HEK293 (cell line): ENCODE results near the gene MSANTD4.

Source experiments
- CTCF ChIA-PET: fragments of 350-600 bp; formaldehyde crosslinking; extraction: SDS; loops from one replicate; lab custom pipeline; 2021; ENCODE audit warnings: antibody characterized with exemption; lab: Yijun Ruan, JAX
- POLR2A ChIA-PET: fragments of 300-600 bp; formaldehyde crosslinking; extraction: SDS; loops from one replicate; lab custom pipeline; 2020; ENCODE audit warnings: antibody characterized with exemption, inconsistent platforms; lab: Yijun Ruan, JAX
- H3K27ac ChIP-seq: fragments of 200-500 bp; sonication (Bioruptor generic); 2 replicates; pipeline ENCODE4 v1.5.1; 2014; ENCODE audit warnings: low read depth, low read length, control low read depth, inconsistent platforms; ENCODE audit errors: extremely low read depth
- H3K36me3 ChIP-seq, 2 experiments: fragments of 200-500 bp in 1 of 2; sonication (Bioruptor generic) in 1 of 2; 1 replicate in 1 of 2; 2 replicates in 1 of 2; pipeline ENCODE4 v1.5.1; 2014 to 2017; ENCODE audit warnings: inconsistent platforms in 2 of 2, low read length in 2 of 2; ENCODE audit not compliant: control insufficient read depth in 2 of 2, insufficient read depth in 1 of 2
- H3K4me1 ChIP-seq: fragments of 200-500 bp; sonication (Bioruptor generic); 2 replicates; pipeline ENCODE4 v1.5.1; 2014; ENCODE audit warnings: mild to moderate bottlenecking, low read length, inconsistent platforms; ENCODE audit not compliant: control insufficient read depth, insufficient read depth
- H3K4me3 ChIP-seq: 2 replicates; pipeline ENCODE4 v1.5.1; 2011; ENCODE audit warnings: low read depth, mild to moderate bottlenecking, control low read depth, low read length, moderate library complexity
- H3K9me3 ChIP-seq: fragments of 200-500 bp; sonication (Bioruptor generic); 2 replicates; pipeline ENCODE4 v1.5.1; 2014; ENCODE audit warnings: low read depth, low read length, inconsistent platforms; ENCODE audit not compliant: control insufficient read depth, insufficient read depth
- FEZF1 ChIP-seq: fragments of 450-650 bp; formaldehyde crosslinking; IDR thresholded peaks from 2 replicates; pipeline ENCODE4 v1.5.1; 2016; ENCODE audit warnings: missing biosample characterization, missing genetic modification characterization
- HOXC10 ChIP-seq: sonication (generic); formaldehyde crosslinking; IDR thresholded peaks from 2 replicates; pipeline ENCODE4 v1.8.1; 2023; ENCODE audit warnings: mild to moderate bottlenecking, missing genetic modification reagents
- SP7 ChIP-seq: fragments of 450-650 bp; formaldehyde crosslinking; IDR thresholded peaks from 2 replicates; pipeline ENCODE4 v1.5.1; 2016; ENCODE audit warnings: missing biosample characterization, missing genetic modification characterization
- WT1 ChIP-seq: fragments of 450-650 bp; formaldehyde crosslinking; IDR thresholded peaks from 2 replicates; pipeline ENCODE4 v1.5.1; 2016; ENCODE audit warnings: missing biosample characterization, missing genetic modification characterization
- ZBTB1 ChIP-seq: fragments of 450-650 bp; formaldehyde crosslinking; IDR thresholded peaks from 2 replicates; pipeline ENCODE4 v1.5.1; 2016; ENCODE audit warnings: missing biosample characterization, missing genetic modification characterization
- ZBTB21 ChIP-seq: fragments of 450-650 bp; formaldehyde crosslinking; IDR thresholded peaks from 2 replicates; pipeline ENCODE4 v1.5.1; 2017; ENCODE audit warnings: missing biosample characterization, missing genetic modification characterization
- ZBTB8A ChIP-seq: fragments of 450-650 bp; formaldehyde crosslinking; IDR thresholded peaks from 2 replicates; pipeline ENCODE4 v1.5.1; 2016; ENCODE audit warnings: missing biosample characterization, missing genetic modification characterization
- ZEB2 ChIP-seq: fragments of 450-650 bp; formaldehyde crosslinking; IDR thresholded peaks from 2 replicates; pipeline ENCODE4 v1.5.1; 2016; ENCODE audit warnings: missing biosample characterization, missing genetic modification characterization
- ZFP37 ChIP-seq: fragments of 450-650 bp; formaldehyde crosslinking; IDR thresholded peaks from 2 replicates; pipeline ENCODE4 v1.5.1; 2016; ENCODE audit warnings: missing biosample characterization, missing genetic modification characterization
- ZNF16 ChIP-seq: fragments of 450-650 bp; formaldehyde crosslinking; IDR thresholded peaks from 2 replicates; pipeline ENCODE4 v1.5.1; 2016; ENCODE audit warnings: low read depth, missing biosample characterization, missing genetic modification characterization
- ZNF19 ChIP-seq: fragments of 450-650 bp; formaldehyde crosslinking; IDR thresholded peaks from 2 replicates; pipeline ENCODE4; 2016; ENCODE audit warnings: missing biosample characterization, missing genetic modification characterization, low read depth
- ZNF239 ChIP-seq: fragments of 450-650 bp; formaldehyde crosslinking; IDR thresholded peaks from 2 replicates; pipeline ENCODE4 v1.5.1; 2016; ENCODE audit warnings: missing biosample characterization, missing genetic modification characterization
- ZNF266 ChIP-seq: fragments of 450-650 bp; formaldehyde crosslinking; IDR thresholded peaks from 2 replicates; pipeline ENCODE4 v1.5.1; 2016; ENCODE audit warnings: missing biosample characterization, missing genetic modification characterization, low read depth
- ZNF302 ChIP-seq: fragments of 450-650 bp; formaldehyde crosslinking; IDR thresholded peaks from 2 replicates; pipeline ENCODE4 v1.5.1; 2016; ENCODE audit warnings: missing biosample characterization, missing genetic modification characterization, low read depth
- ZNF335 ChIP-seq: fragments of 450-650 bp; formaldehyde crosslinking; conservative IDR thresholded peaks from 2 replicates; pipeline ENCODE4 v1.5.1; 2016; ENCODE audit warnings: missing biosample characterization, missing genetic modification characterization
- ZNF366 ChIP-seq: fragments of 450-650 bp; formaldehyde crosslinking; conservative IDR thresholded peaks from 2 replicates; pipeline ENCODE4 v1.5.1; 2016; ENCODE audit warnings: missing biosample characterization, missing genetic modification characterization
- ZNF433 ChIP-seq: fragments of 450-650 bp; formaldehyde crosslinking; IDR thresholded peaks from 2 replicates; pipeline ENCODE4 v1.5.1; 2016; ENCODE audit warnings: missing biosample characterization, missing genetic modification characterization, low read depth
- ZNF501 ChIP-seq: fragments of 450-650 bp; formaldehyde crosslinking; IDR thresholded peaks from 2 replicates; pipeline ENCODE4 v1.5.1; 2016; ENCODE audit warnings: missing biosample characterization, missing genetic modification characterization
- ZNF629 ChIP-seq: fragments of 450-650 bp; formaldehyde crosslinking; IDR thresholded peaks from 2 replicates; pipeline ENCODE4 v1.5.1; 2017; ENCODE audit warnings: missing biosample characterization, missing genetic modification characterization
- ZNF747 ChIP-seq: fragments of 450-650 bp; formaldehyde crosslinking; IDR thresholded peaks from 2 replicates; pipeline ENCODE4 v1.5.1; 2016; ENCODE audit warnings: missing biosample characterization, missing genetic modification characterization
- TF ChIP-seq, protein P1 (sequence below): fragments of 450-650 bp; formaldehyde crosslinking; IDR thresholded peaks from 2 replicates; pipeline ENCODE4 v1.5.1; 2016; ENCODE audit warnings: missing biosample characterization, missing genetic modification characterization
- TF ChIP-seq, protein P2 (sequence below): fragments of 450-650 bp; formaldehyde crosslinking; IDR thresholded peaks from 2 replicates; pipeline ENCODE4 v1.5.1; 2016; ENCODE audit warnings: missing biosample characterization, missing genetic modification characterization
- TF ChIP-seq, protein P3 (sequence below): fragments of 450-650 bp; formaldehyde crosslinking; IDR thresholded peaks from 2 replicates; pipeline ENCODE4 v1.5.1; 2016; ENCODE audit warnings: missing biosample characterization, missing genetic modification characterization
- TF ChIP-seq, protein P4 (sequence below): fragments of 450-650 bp; formaldehyde crosslinking; IDR thresholded peaks from 2 replicates; pipeline ENCODE4 v1.5.1; 2016; ENCODE audit warnings: missing biosample characterization, missing genetic modification characterization, low read depth

MSANTD4 gene

DNA sequence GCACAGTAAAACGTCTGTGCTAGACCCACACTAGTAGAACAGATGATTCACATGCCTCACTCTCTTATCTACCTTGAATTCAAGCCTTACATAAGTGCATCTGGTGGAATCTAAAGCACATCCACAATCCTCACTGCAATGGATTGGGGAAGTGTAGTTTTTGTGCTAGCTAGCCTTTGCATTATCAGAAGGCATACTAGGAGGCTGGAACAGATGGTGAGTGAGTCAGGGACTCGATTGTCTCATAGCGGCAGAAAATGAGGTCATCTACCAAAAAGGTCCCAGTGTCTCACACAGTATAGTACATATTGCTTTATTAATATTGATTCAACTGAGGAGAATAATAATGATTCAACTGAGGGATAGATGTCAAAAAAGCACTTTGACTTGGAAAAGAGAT lies 9.3 kb downstream of the MSANTD4 start:
- CTCF ChIA-PET = no interaction called here
- TF ChIP-seq, protein P1, sequence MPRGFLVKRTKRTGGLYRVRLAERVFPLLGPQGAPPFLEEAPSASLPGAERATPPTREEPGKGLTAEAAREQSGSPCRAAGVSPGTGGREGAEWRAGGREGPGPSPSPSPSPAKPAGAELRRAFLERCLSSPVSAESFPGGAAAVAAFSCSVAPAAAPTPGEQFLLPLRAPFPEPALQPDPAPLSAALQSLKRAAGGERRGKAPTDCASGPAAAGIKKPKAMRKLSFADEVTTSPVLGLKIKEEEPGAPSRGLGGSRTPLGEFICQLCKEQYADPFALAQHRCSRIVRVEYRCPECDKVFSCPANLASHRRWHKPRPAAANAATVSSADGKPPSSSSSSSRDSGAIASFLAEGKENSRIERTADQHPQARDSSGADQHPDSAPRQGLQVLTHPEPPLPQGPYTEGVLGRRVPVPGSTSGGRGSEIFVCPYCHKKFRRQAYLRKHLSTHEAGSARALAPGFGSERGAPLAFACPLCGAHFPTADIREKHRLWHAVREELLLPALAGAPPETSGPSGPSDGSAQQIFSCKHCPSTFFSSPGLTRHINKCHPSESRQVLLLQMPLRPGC (tag by site-specific recombination) = peak; percentile 49; the same call in 1 of the 2 replicates
- no peak for TF ChIP-seq ZNF266
- TF ChIP-seq, protein P2, sequence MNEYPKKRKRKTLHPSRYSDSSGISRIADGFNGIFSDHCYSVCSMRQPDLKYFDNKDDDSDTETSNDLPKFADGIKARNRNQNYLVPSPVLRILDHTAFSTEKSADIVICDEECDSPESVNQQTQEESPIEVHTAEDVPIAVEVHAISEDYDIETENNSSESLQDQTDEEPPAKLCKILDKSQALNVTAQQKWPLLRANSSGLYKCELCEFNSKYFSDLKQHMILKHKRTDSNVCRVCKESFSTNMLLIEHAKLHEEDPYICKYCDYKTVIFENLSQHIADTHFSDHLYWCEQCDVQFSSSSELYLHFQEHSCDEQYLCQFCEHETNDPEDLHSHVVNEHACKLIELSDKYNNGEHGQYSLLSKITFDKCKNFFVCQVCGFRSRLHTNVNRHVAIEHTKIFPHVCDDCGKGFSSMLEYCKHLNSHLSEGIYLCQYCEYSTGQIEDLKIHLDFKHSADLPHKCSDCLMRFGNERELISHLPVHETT (tag by site-specific recombination) = 0 out of 2 replicates have a peak, but pooled peaks have one; percentile 42
- peak; percentile 56; the same call in 1 of the 2 replicates for TF ChIP-seq SP7 (tag by site-specific recombination)
- no peak for TF ChIP-seq ZNF19 (tag by site-specific recombination)
- TF ChIP-seq ZNF366 (tag by site-specific recombination) = peak; percentile 68
- TF ChIP-seq ZNF335 = 0 out of 2 replicates have a peak, but pooled peaks have one; percentile 30
- TF ChIP-seq ZBTB21 = 0 out of 2 replicates have a peak, but pooled peaks have one; percentile 27
- TF ChIP-seq HOXC10 (CRISPR knock-in tag) = no peak
- TF ChIP-seq ZNF747 = no peak
- TF ChIP-seq ZEB2 (tag by site-specific recombination) = peak; percentile 43; the same call in 1 of the 2 replicates
- TF ChIP-seq ZFP37 (tag by site-specific recombination) = 0 out of 2 replicates have a peak, but pooled peaks have one; percentile 56
- TF ChIP-seq, protein P3, sequence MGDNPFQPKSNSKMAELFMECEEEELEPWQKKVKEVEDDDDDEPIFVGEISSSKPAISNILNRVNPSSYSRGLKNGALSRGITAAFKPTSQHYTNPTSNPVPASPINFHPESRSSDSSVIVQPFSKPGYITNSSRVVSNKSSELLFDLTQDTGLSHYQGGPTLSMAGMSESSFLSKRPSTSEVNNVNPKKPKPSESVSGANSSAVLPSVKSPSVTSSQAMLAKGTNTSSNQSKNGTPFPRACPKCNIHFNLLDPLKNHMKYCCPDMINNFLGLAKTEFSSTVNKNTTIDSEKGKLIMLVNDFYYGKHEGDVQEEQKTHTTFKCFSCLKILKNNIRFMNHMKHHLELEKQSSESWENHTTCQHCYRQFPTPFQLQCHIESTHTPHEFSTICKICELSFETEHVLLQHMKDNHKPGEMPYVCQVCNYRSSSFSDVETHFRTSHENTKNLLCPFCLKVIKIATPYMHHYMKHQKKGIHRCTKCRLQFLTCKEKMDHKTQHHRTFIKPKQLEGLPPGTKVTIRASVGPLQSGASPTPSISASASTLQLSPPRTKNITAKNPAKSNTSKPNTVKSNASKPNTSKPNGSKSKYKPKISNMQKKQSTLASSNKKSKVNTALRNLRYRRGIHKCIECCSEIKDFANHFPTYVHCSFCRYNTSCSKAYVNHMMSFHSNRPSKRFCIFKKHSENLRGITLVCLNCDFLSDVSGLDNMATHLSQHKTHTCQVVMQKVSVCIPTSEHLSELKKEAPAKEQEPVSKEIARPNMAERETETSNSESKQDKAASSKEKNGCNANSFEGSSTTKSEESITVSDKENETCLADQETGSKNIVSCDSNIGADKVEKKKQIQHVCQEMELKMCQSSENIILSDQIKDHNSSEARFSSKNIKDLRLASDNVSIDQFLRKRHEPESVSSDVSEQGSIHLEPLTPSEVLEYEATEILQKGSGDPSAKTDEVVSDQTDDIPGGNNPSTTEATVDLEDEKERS (tag by site-specific recombination) = no peak
- TF ChIP-seq, protein P4, sequence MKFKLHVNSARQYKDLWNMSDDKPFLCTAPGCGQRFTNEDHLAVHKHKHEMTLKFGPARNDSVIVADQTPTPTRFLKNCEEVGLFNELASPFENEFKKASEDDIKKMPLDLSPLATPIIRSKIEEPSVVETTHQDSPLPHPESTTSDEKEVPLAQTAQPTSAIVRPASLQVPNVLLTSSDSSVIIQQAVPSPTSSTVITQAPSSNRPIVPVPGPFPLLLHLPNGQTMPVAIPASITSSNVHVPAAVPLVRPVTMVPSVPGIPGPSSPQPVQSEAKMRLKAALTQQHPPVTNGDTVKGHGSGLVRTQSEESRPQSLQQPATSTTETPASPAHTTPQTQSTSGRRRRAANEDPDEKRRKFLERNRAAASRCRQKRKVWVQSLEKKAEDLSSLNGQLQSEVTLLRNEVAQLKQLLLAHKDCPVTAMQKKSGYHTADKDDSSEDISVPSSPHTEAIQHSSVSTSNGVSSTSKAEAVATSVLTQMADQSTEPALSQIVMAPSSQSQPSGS = peak; percentile 30; the same call in 1 of the 2 replicates
- TF ChIP-seq ZNF629 (tag by site-specific recombination) = peak; percentile 64
- TF ChIP-seq WT1 = no peak
- TF ChIP-seq ZBTB1 (tag by site-specific recombination) = no peak
- Histone ChIP-seq H3K4me3 (no peak overlapping the region), H3K4me1 (no peaks in the 10 kb centered on the region; the same call in 1 of the 2 replicates), H3K9me3 (no peaks in the 10 kb centered on the region), H3K27ac (no peak overlapping the region), H3K36me3 (peaks cover 0 to 38% of the 10 kb centered on the region in 2 experiments; a peak in 2 of 3 replicates)
- POLR2A ChIA-PET = no interaction called here

DNA sequence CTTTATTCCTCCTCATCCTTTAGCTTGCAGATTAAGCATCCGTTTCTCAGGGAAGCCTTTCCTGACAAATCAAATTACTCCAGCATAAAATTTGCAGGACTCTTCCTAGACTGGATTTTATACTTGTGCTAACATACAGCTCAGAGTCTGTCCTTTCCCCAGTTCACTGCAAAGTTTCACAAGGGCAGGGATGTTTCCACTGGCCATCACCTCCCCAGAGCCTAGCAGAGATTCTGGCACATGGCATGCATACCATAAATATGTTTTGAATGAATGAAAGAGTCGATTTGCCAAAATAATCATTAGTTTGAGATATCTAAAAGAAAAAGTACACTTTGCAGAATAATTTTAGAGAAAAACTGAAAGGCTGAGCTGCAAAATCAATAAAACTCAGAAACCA lies 10.6 kb downstream of the MSANTD4 start:
- no peak overlapping the region for H3K4me3 ChIP-seq
- H3K4me1 ChIP-seq = no peaks in the 10 kb centered on the region; the same call in 1 of the 2 replicates
- peaks cover 0 to 51% of the 10 kb centered on the region in 2 experiments; a peak in 2 of 3 replicates for H3K36me3 ChIP-seq
- POLR2A ChIA-PET = no interaction called here
- no peaks in the 10 kb centered on the region for H3K9me3 ChIP-seq
- CTCF ChIA-PET = interaction anchor here (0.5 kb wide), 1 partner anchor 862 kb away, joined by 3 read pairs; no protein-coding TSS in a partner anchor
- no peak overlapping the region for H3K27ac ChIP-seq
- TF ChIP-seq ZNF16 = no peak
- TF ChIP-seq ZEB2 (tag by site-specific recombination) = no peak
- no peak for TF ChIP-seq ZBTB8A
- TF ChIP-seq, protein P2 (tag by site-specific recombination) = no peak
- TF ChIP-seq ZNF302 (tag by site-specific recombination) = no peak
- no peak for TF ChIP-seq ZNF239 (tag by site-specific recombination)
- TF ChIP-seq ZNF433 (tag by site-specific recombination) = no peak
- TF ChIP-seq, protein P1 (tag by site-specific recombination) = no peak
- TF ChIP-seq ZNF501 (tag by site-specific recombination) = no peak
- no peak for TF ChIP-seq FEZF1
